HepG2 (cell line): ENCODE data around the gene CDK11B. TPM values are rescaled to one million over a fixed set of nuclear protein-coding genes. Genes with fewer than 3 reads are reported as not detected.

Experiments
- ARID4A ChIP-seq: sonication (generic); formaldehyde crosslinking; IDR thresholded peaks from 2 replicates; pipeline ENCODE4 v1.5.0; 2020; ENCODE audit warnings: mild to moderate bottlenecking, missing genetic modification reagents, borderline replicate concordance
- CREB1 ChIP-seq, 2 experiments: fragments of 450-650 bp in 1 of 2; IDR thresholded peaks; 2 replicates each; pipeline ENCODE4 v1.6.1; 2016 to 2017; ENCODE audit warnings: control low read depth in 1 of 2, mild to moderate bottlenecking in 1 of 2, missing compliant biosample characterization in 1 of 2, missing genetic modification characterization in 1 of 2
- CSRNP1 ChIP-seq: sonication (generic); formaldehyde crosslinking; IDR thresholded peaks from 2 replicates; pipeline ENCODE4 v1.8.1; 2023; ENCODE audit warnings: mild to moderate bottlenecking, missing genetic modification reagents
- HOXA3 ChIP-seq: sonication (generic); formaldehyde crosslinking; IDR thresholded peaks from 2 replicates; pipeline ENCODE4 v1.5.0; 2020; ENCODE audit warnings: missing genetic modification reagents
- KDM5B ChIP-seq: sonication (generic); formaldehyde crosslinking; IDR thresholded peaks from 2 replicates; pipeline ENCODE4 v1.4.0; 2020; ENCODE audit warnings: missing genetic modification reagents, mild to moderate bottlenecking, borderline replicate concordance
- ZBTB14 ChIP-seq: sonication (generic); formaldehyde crosslinking; IDR thresholded peaks from 2 replicates; pipeline ENCODE4 v1.4.0; 2020; ENCODE audit warnings: missing genetic modification reagents
- ZBTB37 ChIP-seq: sonication (generic); formaldehyde crosslinking; IDR thresholded peaks from 2 replicates; pipeline ENCODE4 v1.4.0; 2020; ENCODE audit warnings: mild to moderate bottlenecking, missing genetic modification reagents
- ZNF569 ChIP-seq: sonication (generic); formaldehyde crosslinking; IDR thresholded peaks from 2 replicates; pipeline ENCODE4 v1.5.0; 2020; ENCODE audit warnings: mild to moderate bottlenecking, missing genetic modification reagents, moderate library complexity, borderline replicate concordance
- ZNF768 ChIP-seq: sonication (generic); formaldehyde crosslinking; IDR thresholded peaks from 2 replicates; pipeline ENCODE4 v1.4.0; 2020; ENCODE audit warnings: missing genetic modification reagents
- ZNF800 ChIP-seq: sonication (generic); formaldehyde crosslinking; IDR thresholded peaks from 2 replicates; pipeline ENCODE4 v1.4.0; 2020; ENCODE audit warnings: missing genetic modification reagents
- ZSCAN25 ChIP-seq: sonication (generic); formaldehyde crosslinking; IDR thresholded peaks from 2 replicates; pipeline ENCODE4 v1.8.0; 2022; ENCODE audit warnings: mild to moderate bottlenecking, missing genetic modification reagents
- polyA plus RNA-seq, 8 experiments: library from polyadenylated mRNA; depleted of rRNA in 3 of 8; stranded (reverse) in 7 of 8; unstranded in 1 of 8; fragments of >200 nt; fragmentation: Illumina TruSeq in 4 of 8; extraction: Trizol in 4 of 8; gene quantifications; 2 replicates each; pipeline versions ENCODE4 v1.2.1 to v1.2.3, GENCODE V29; 2011 to 2016; ENCODE audit warnings: low read depth in 4 of 8, missing spikeins in 1 of 8, mixed read lengths in 1 of 8; ENCODE audit not compliant: insufficient read depth in 1 of 8
- total RNA-seq, 5 experiments: library from RNA; depleted of rRNA; stranded (reverse); fragments of >200 nt; fragmentation: Illumina TruSeq; extraction: Trizol; gene quantifications; 2 replicates each; pipeline ENCODE4 v1.2.3, GENCODE V29; 2016; ENCODE audit warnings: low read depth in 1 of 5

The CDK11B gene
- total and polyA plus RNA-seq, 2 of the 13 experiments (the other 11 are each of a cell fraction or from before 2014, with no cell fraction given) = 3.6 to 15.1 TPM

GRCh38 chr1:1599935-1600860, 58.6 kb downstream of the CDK11B start, which contains the start of gene FNDC10 (continued):
- TF ChIP-seq ZBTB37 (CRISPR knock-in tag) = no peak
- TF ChIP-seq ARID4A (CRISPR knock-in tag) = peak; percentile 42; the same call in 1 of the 2 replicates
- TF ChIP-seq KDM5B (CRISPR knock-in tag) = 0 out of 2 replicates have a peak, but pooled peaks have one; percentile 10
- 0 out of 2 replicates have a peak, but pooled peaks have one; percentile 41 for TF ChIP-seq CSRNP1 (CRISPR knock-in tag)
- TF ChIP-seq ZBTB14 (CRISPR knock-in tag) = 0 out of 2 replicates have a peak, but pooled peaks have one; percentile 27
- peak; percentile 26; the same call in 1 of the 2 replicates for TF ChIP-seq ZNF768
- TF ChIP-seq ZNF800 (CRISPR knock-in tag) = peak; percentile 57
- no peak for TF ChIP-seq CREB1 (IDR thresholded peaks at IDR 0.05)
- no peak for TF ChIP-seq CREB1 (CRISPR knock-in tag; IDR thresholded peaks at IDR 0.05)
- TF ChIP-seq ZSCAN25 (CRISPR knock-in tag) = 0 out of 2 replicates have a peak, but pooled peaks have one; percentile 58
- peak; percentile 35 for TF ChIP-seq HOXA3 (CRISPR knock-in tag)
- no peak for TF ChIP-seq ZNF569 (CRISPR knock-in tag)
